GM23248 (cell line): ENCODE results near the gene SMIM45.

Experiments used
- DNase-seq: peaks from one replicate; pipeline ENCODE4 v3.0.0-alpha.2; 2015
- H2AFZ ChIP-seq: fragments of 200-600 bp; sonication (generic); 2 replicates; pipeline ENCODE4 v1.6.1; 2016; ENCODE audit warnings: antibody characterized with exemption
- H3F3A ChIP-seq: fragments of 200-600 bp; sonication (generic); 2 replicates; pipeline ENCODE4 v1.6.1; 2016; ENCODE audit warnings: mild to moderate bottlenecking, antibody characterized with exemption, mixed run types; ENCODE audit not compliant: insufficient read depth
- H3K27ac ChIP-seq: fragments of 200-600 bp; sonication (generic); 2 replicates; pipeline ENCODE4 v1.5.1; 2016; ENCODE audit warnings: mild to moderate bottlenecking
- H3K27me3 ChIP-seq: fragments of 200-600 bp; sonication (generic); replicated peaks from 2 replicates; pipeline ENCODE4 v1.6.1; 2016; ENCODE audit warnings: mild to moderate bottlenecking; ENCODE audit not compliant: insufficient read depth
- H3K36me3 ChIP-seq: fragments of 200-600 bp; sonication (generic); 2 replicates; pipeline ENCODE4 v1.6.1; 2016; ENCODE audit warnings: low read depth, mild to moderate bottlenecking
- H3K4me1 ChIP-seq: fragments of 200-600 bp; sonication (generic); 2 replicates; pipeline ENCODE4 v1.6.1; 2016; ENCODE audit warnings: mild to moderate bottlenecking; ENCODE audit not compliant: insufficient read depth
- H3K4me2 ChIP-seq: fragments of 200-600 bp; sonication (generic); one replicate; pipeline ENCODE4 v1.6.1; 2016; ENCODE audit warnings: mild to moderate bottlenecking; ENCODE audit not compliant: unreplicated experiment
- H3K4me3 ChIP-seq: fragments of 200-600 bp; sonication (generic); 2 replicates; pipeline ENCODE4 v1.5.1; 2016; ENCODE audit warnings: mild to moderate bottlenecking
- H3K79me2 ChIP-seq: fragments of 200-600 bp; sonication (generic); 2 replicates; pipeline ENCODE4 v1.6.1; 2016; ENCODE audit warnings: mild to moderate bottlenecking; ENCODE audit not compliant: insufficient read depth
- H3K9ac ChIP-seq: fragments of 200-600 bp; sonication (generic); 2 replicates; pipeline ENCODE4 v1.6.1; 2016; ENCODE audit warnings: mild to moderate bottlenecking
- H3K9me2 ChIP-seq: fragments of 200-600 bp; sonication (generic); 2 replicates; pipeline ENCODE4 v1.6.1; 2016; ENCODE audit warnings: mixed run types, mild to moderate bottlenecking, moderate library complexity; ENCODE audit not compliant: insufficient read depth
- H3K9me3 ChIP-seq: fragments of 200-600 bp; sonication (generic); one replicate; pipeline ENCODE4 v1.6.1; 2017; ENCODE audit warnings: low read depth
- H4K20me1 ChIP-seq: fragments of 200-600 bp; sonication (generic); 2 replicates; pipeline ENCODE4 v1.6.0; 2016; ENCODE audit not compliant: insufficient read depth
- EZH2 ChIP-seq: fragments of 200-600 bp; sonication (generic); IDR thresholded peaks from 2 replicates; pipeline ENCODE4 v1.6.1; 2018; ENCODE audit warnings: antibody characterized with exemption, mild to moderate bottlenecking; ENCODE audit not compliant: insufficient read depth, poor library complexity, severe bottlenecking
- EZH2phosphoT487 ChIP-seq: fragments of 200-600 bp; sonication (generic); IDR thresholded peaks from 2 replicates; pipeline ENCODE4 v1.6.1; 2018; ENCODE audit warnings: antibody characterized with exemption, moderate library complexity, mild to moderate bottlenecking, low read depth; ENCODE audit not compliant: insufficient read depth
- WGBS, 2 experiments: methylation state at CpG; one replicate each; pipeline ENCODE4 v1.1.6; 2015 to 2017; ENCODE audit warnings: low lambda C conversion rate in 2 of 2, low coverage in 1 of 2; ENCODE audit errors: missing lambda C conversion rate in 2 of 2; 5-methylcytosine and 5-hydroxymethylcytosine counted together
- in situ Hi-C: fragments of 300-500 bp; cut with MboI; formaldehyde crosslinking; loops from 2 replicates; pipeline ENCODE4 v1.15.0; 2020

The SMIM45 gene

DNA sequence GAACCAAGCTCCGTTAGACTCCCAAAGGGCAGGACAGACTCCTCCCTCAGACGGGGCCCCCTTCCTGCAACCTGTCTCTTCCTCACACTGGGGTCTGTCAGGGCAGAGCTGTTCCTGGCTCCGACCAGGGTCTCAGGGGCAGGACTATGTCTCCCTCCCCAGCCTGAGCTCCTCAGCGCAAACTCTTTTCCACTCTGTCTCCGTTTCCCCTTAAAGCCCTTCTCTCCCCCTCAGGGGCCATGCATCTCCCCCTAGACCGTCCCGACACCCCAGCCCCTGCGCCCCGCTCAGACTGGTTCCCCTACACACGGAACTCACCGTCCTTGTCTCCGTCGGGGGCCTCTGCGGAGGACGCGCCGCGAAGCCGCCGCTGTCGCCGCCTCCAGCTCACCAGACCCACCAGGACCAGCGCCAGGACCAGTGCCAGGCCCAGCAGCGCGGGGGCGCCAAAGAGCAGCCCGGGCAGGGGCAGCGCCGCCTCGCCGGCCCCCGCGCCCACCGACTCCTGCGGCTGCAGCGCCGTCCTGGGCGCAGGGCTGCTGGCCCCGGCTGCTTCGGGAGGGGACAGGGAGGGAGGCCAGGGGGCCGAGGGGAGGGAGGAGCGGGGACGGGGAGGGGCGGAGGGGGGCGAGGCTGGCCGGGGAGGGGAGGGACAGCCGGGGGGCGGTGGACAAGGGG, 26.0 kb upstream of the SMIM45 start:
- in situ Hi-C loops: no loop called here
- peak; percentile 76 for DNase-seq
- H3K9me3 ChIP-seq: no peaks in the 10 kb centered on the region
- H3K4me3 ChIP-seq: peak overlapping the region; percentile 13; the same call in 1 of the 2 replicates
- no peak overlapping the region for H2AFZ ChIP-seq
- H4K20me1 ChIP-seq: no peaks in the 10 kb centered on the region
- no peaks in the 10 kb centered on the region for H3F3A ChIP-seq
- no peak overlapping the region for H3K4me2 ChIP-seq
- no peaks in the 10 kb centered on the region for H3K79me2 ChIP-seq
- WGBS, 2 experiments: 8 to 9% methylated on average over 26 to 48 of the region's 48 CpGs
- TF ChIP-seq EZH2 (no peak), EZH2phosphoT487 (no peak)
- H3K4me1 ChIP-seq: no peaks in the 10 kb centered on the region
- H3K9me2 ChIP-seq: no peaks in the 10 kb centered on the region
- no peaks in the 10 kb centered on the region for H3K36me3 ChIP-seq
- no peak overlapping the region for H3K9ac ChIP-seq
- no peak overlapping the region for H3K27ac ChIP-seq
- H3K27me3 ChIP-seq: peaks cover 9% of the 10 kb centered on the region

- WGBS, 2 experiments: 85 to 90% methylated on average over 6 of the region's 6 CpGs
- H3K4me1 ChIP-seq: no peaks in the 10 kb centered on the region
- H3K36me3 ChIP-seq: no peaks in the 10 kb centered on the region
- H3K27me3 ChIP-seq: peaks cover 9% of the 10 kb centered on the region
- no peaks in the 10 kb centered on the region for H4K20me1 ChIP-seq
- no peak overlapping the region for H3K4me3 ChIP-seq
- no peak overlapping the region for H3K9ac ChIP-seq
- no peak overlapping the region for H2AFZ ChIP-seq
- H3K9me3 ChIP-seq: no peaks in the 10 kb centered on the region
- H3K9me2 ChIP-seq: no peaks in the 10 kb centered on the region
- no peak overlapping the region for H3K27ac ChIP-seq
- H3K4me2 ChIP-seq: no peak overlapping the region
- DNase-seq: no peak
- TF ChIP-seq EZH2phosphoT487: no peak
- TF ChIP-seq EZH2: no peak
- no peaks in the 10 kb centered on the region for H3F3A ChIP-seq
- H3K79me2 ChIP-seq: no peaks in the 10 kb centered on the region
- in situ Hi-C loops: no loop called here
These were observed 24.1 kb upstream of the SMIM45 start for GRCh38 chr22:41927813-41928212.

- TF ChIP-seq EZH2phosphoT487: no peak
- TF ChIP-seq EZH2: no peak
- no peaks in the 10 kb centered on the region for H3K9me3 ChIP-seq
- no peak overlapping the region for H3K27ac ChIP-seq
- H3K79me2 ChIP-seq: no peaks in the 10 kb centered on the region
- H3K36me3 ChIP-seq: no peaks in the 10 kb centered on the region
- no peaks in the 10 kb centered on the region for H4K20me1 ChIP-seq
- H3K4me3 ChIP-seq: no peak overlapping the region
- H3K4me2 ChIP-seq: no peak overlapping the region
- no peak overlapping the region for H3K9ac ChIP-seq
- H3K27me3 ChIP-seq: peaks cover 9% of the 10 kb centered on the region
- in situ Hi-C loops: no loop called here
- H3F3A ChIP-seq: no peaks in the 10 kb centered on the region
- 63 to 72% methylated on average over 12 to 14 of the region's 14 CpGs for WGBS, 2 experiments
- no peaks in the 10 kb centered on the region for H3K9me2 ChIP-seq
- H2AFZ ChIP-seq: no peak overlapping the region
- H3K4me1 ChIP-seq: no peaks in the 10 kb centered on the region
- DNase-seq: no peak
These were observed 23.1 kb upstream of the SMIM45 start for GRCh38 chr22:41928593-41929417.

DNA sequence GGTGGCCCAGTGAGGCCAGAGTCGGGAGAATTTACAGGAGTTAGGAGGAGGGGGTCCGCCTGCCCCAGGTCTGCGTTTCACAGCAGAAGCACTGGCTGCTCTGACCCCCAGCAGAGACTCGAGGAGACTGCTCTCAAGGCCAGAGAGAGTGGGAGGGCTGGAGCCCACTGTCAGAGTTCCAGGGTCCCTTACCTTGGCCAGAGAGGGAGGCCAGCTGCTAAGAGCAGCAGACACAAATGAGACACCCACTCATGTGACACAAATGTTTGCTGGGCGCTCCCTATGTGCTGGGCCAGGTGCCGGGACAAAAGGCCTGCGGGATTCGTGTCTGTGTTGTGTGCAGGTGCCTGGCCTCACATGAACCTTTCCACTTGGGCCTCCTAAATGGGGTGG, 22.5 kb upstream of the SMIM45 start:
- in situ Hi-C loops: no loop called here
- H3K9me2 ChIP-seq: no peaks in the 10 kb centered on the region
- H3K27me3 ChIP-seq: peaks cover 9% of the 10 kb centered on the region
- DNase-seq: no peak
- H3K4me1 ChIP-seq: no peaks in the 10 kb centered on the region
- TF ChIP-seq EZH2 (no peak), EZH2phosphoT487 (no peak)
- no peak overlapping the region for H3K9ac ChIP-seq
- H3F3A ChIP-seq: no peaks in the 10 kb centered on the region
- H3K4me3 ChIP-seq: no peak overlapping the region
- H4K20me1 ChIP-seq: no peaks in the 10 kb centered on the region
- H3K4me2 ChIP-seq: no peak overlapping the region
- 73 to 76% methylated on average over 4 to 8 of the region's 8 CpGs for WGBS, 2 experiments
- H2AFZ ChIP-seq: no peak overlapping the region
- H3K79me2 ChIP-seq: no peaks in the 10 kb centered on the region
- H3K36me3 ChIP-seq: no peaks in the 10 kb centered on the region
- no peak overlapping the region for H3K27ac ChIP-seq
- H3K9me3 ChIP-seq: no peaks in the 10 kb centered on the region
